ENCODE measurements around the gene WFDC2.

Gene WFDC2

DNA sequence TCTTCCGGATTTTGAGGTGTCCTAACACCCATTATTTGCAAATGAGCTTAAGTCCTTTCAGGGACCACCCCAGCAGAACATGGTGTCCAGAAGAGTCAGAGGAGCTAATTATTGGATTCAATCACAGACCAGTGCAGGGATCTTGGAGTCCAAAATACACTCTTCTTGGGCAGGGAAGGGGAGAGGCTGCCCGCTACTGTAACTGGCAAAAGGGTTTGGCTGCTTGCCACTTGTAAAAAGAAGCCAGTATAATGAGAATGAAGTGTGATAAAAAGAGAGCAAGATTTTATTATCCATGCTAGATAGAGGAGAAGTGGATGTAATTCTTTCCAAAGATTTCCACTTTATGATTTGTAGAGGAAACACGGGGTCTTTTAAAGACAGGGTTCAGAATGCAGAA is 26.6 kb downstream of the WFDC2 start (continued):
- TF ChIP-seq TSHZ2 (CRISPR knock-in tag; IDR thresholded peaks at IDR 0.05) (no peak), RARB (CRISPR knock-in tag; IDR thresholded peaks at IDR 0.05) (no peak), ZFP3 (CRISPR knock-in tag; IDR thresholded peaks at IDR 0.05) (no peak), CREB5 (CRISPR knock-in tag; IDR thresholded peaks at IDR 0.05; ENCODE audit: low read depth) (no peak), OSR1 (CRISPR knock-in tag; IDR thresholded peaks at IDR 0.05) (no peak)

GRCh38 chr20:45497971-45498494 is 28.5 kb downstream of the WFDC2 start:
- TF ChIP-seq GLIS3 (CRISPR knock-in tag; IDR thresholded peaks at IDR 0.05) (no peak), ZC3H10 (CRISPR knock-in tag; IDR thresholded peaks at IDR 0.05) (no peak), TCF4 (CRISPR knock-in tag; IDR thresholded peaks at IDR 0.05; ENCODE audit: borderline replicate concordance) (no peak), ZNF565 (CRISPR knock-in tag; conservative IDR thresholded peaks at IDR 0.05; ENCODE audit: low read depth) (no peak), ZFP30 (CRISPR knock-in tag; IDR thresholded peaks at IDR 0.05) (no peak), ARNTL (CRISPR knock-in tag; IDR thresholded peaks at IDR 0.05; ENCODE audit: borderline replicate concordance, low read depth) (no peak), ZNF8 (CRISPR knock-in tag; IDR thresholded peaks at IDR 0.05) (no peak), PPARA (CRISPR knock-in tag; IDR thresholded peaks at IDR 0.05; ENCODE audit: borderline replicate concordance) (no peak), TSHZ2 (CRISPR knock-in tag; IDR thresholded peaks at IDR 0.05) (no peak), ZFP3 (CRISPR knock-in tag; IDR thresholded peaks at IDR 0.05) (no peak), CSRNP3 (CRISPR knock-in tag; IDR thresholded peaks at IDR 0.05) (no peak), RARB (CRISPR knock-in tag; IDR thresholded peaks at IDR 0.05) (no peak)
- TF ChIP-seq, protein P1, sequence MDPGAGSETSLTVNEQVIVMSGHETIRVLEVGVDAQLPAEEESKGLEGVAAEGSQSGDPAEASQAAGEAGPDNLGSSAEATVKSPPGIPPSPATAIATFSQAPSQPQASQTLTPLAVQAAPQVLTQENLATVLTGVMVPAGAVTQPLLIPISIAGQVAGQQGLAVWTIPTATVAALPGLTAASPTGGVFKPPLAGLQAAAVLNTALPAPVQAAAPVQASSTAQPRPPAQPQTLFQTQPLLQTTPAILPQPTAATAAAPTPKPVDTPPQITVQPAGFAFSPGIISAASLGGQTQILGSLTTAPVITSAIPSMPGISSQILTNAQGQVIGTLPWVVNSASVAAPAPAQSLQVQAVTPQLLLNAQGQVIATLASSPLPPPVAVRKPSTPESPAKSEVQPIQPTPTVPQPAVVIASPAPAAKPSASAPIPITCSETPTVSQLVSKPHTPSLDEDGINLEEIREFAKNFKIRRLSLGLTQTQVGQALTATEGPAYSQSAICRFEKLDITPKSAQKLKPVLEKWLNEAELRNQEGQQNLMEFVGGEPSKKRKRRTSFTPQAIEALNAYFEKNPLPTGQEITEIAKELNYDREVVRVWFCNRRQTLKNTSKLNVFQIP (CRISPR knock-in tag; IDR thresholded peaks at IDR 0.05; ENCODE audit: borderline replicate concordance, low read depth) = no peak
- TF ChIP-seq, protein P2, sequence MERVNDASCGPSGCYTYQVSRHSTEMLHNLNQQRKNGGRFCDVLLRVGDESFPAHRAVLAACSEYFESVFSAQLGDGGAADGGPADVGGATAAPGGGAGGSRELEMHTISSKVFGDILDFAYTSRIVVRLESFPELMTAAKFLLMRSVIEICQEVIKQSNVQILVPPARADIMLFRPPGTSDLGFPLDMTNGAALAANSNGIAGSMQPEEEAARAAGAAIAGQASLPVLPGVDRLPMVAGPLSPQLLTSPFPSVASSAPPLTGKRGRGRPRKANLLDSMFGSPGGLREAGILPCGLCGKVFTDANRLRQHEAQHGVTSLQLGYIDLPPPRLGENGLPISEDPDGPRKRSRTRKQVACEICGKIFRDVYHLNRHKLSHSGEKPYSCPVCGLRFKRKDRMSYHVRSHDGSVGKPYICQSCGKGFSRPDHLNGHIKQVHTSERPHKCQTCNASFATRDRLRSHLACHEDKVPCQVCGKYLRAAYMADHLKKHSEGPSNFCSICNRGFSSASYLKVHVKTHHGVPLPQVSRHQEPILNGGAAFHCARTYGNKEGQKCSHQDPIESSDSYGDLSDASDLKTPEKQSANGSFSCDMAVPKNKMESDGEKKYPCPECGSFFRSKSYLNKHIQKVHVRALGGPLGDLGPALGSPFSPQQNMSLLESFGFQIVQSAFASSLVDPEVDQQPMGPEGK (CRISPR knock-in tag; IDR thresholded peaks at IDR 0.05; ENCODE audit: borderline replicate concordance) = no peak
- ATAC-seq = no peak

DNA sequence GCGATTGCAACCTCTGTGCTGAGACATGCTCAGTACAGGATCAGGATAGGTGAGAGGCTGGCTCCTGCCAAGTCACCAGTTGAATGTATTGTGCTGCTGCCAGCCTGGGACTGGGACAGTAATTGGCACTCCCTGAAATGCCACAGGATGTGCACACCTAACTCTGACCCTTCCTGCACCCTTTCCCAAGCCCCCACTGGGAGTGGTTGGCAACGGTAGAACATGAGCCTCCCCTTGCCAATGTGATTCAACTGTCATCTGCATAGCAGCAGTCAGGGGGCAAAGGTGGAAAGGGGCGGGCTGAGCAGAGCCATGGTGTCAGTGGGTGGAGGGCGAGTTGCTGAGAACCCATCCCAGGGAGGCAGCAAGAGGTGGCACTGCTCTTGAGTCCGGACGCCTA is 30.5 kb downstream of the WFDC2 start:
- no peak for ATAC-seq
- TF ChIP-seq ARNTL (CRISPR knock-in tag; IDR thresholded peaks at IDR 0.05; ENCODE audit: borderline replicate concordance, low read depth) (no peak), ZFP30 (CRISPR knock-in tag; IDR thresholded peaks at IDR 0.05) (no peak), PPARA (CRISPR knock-in tag; IDR thresholded peaks at IDR 0.05; ENCODE audit: borderline replicate concordance) (no peak), OSR1 (CRISPR knock-in tag; IDR thresholded peaks at IDR 0.05) (no peak), TSHZ2 (CRISPR knock-in tag; IDR thresholded peaks at IDR 0.05) (no peak), ZNF565 (CRISPR knock-in tag; conservative IDR thresholded peaks at IDR 0.05; ENCODE audit: low read depth) (no peak), ISL1 (CRISPR knock-in tag; IDR thresholded peaks at IDR 0.05) (no peak), SNAI2 (CRISPR knock-in tag; IDR thresholded peaks at IDR 0.05) (no peak), CSRNP3 (CRISPR knock-in tag; IDR thresholded peaks at IDR 0.05) (no peak), ESRRG (CRISPR knock-in tag; IDR thresholded peaks at IDR 0.05) (no peak), TCF4 (CRISPR knock-in tag; IDR thresholded peaks at IDR 0.05; ENCODE audit: borderline replicate concordance) (no peak)

All from SK-N-SH treated with all-trans-retinoic acid at 6 μM for 48 hours (cell line).